ENCODE data around the gene CIITA. TPM values are rescaled to one million over a fixed set of nuclear protein-coding genes. Genes with fewer than 3 reads are reported as not detected.

CIITA gene
- total and polyA plus RNA-seq, 10 of the 15 experiments (the other 5 are each of a cell fraction or from before 2014, with no cell fraction given): 11.5 to 145 (median 49.7) TPM

GRCh38 chr16:10833271-10833670, 43.7 kb upstream of the CIITA start:
- Histone ChIP-seq H3K4me2 (ENCODE audit: control insufficient read depth, insufficient read depth) (peak overlapping the region; percentile 47; the same call in 1 of the 2 replicates), H2AFZ (ENCODE audit: control insufficient read depth, low read depth, low read length) (no peak overlapping the region), H3K79me2 (ENCODE audit: control insufficient read depth, insufficient read depth, low read length) (no peaks in the 10 kb centered on the region), H3K9ac (ENCODE audit: control insufficient read depth, insufficient read depth, low read length) (no peak overlapping the region), H3K4me1 (ENCODE audit: control insufficient read depth, insufficient read depth, low read length) (peaks cover 55% of the 10 kb centered on the region), H3K27ac (ENCODE audit: control insufficient read depth, insufficient read depth) (peak overlapping the region; percentile 51), H3K36me3 (ENCODE audit: control insufficient read depth in 2 of 2, insufficient read depth in 2 of 2, low read length in 1 of 2) (no peaks in the 10 kb centered on the region), H4K20me1 (ENCODE audit: control insufficient read depth, insufficient read depth) (no peaks in the 10 kb centered on the region), H3K9me3 (replicated peaks; ENCODE audit: control insufficient read depth, insufficient read depth, low read length) (peaks cover 5% of the 10 kb centered on the region), H3K27me3 (replicated peaks in 1 of 2; ENCODE audit: control insufficient read depth in 2 of 2, insufficient read depth in 2 of 2, low read length in 1 of 2) (no peaks in the 10 kb centered on the region), H3K4me3 (no peak overlapping the region)
- DNase-seq (ENCODE audit: low read depth, low spot score): peak; percentile 31
- no TSS peak for BruUV-seq (replicated peaks)
- no peak for FAIRE-seq
- ChIA-PET SMC1A (ENCODE audit: uncharacterized antibody, unreplicated experiment) (interaction anchor here (0.5 to 8.3 kb wide), 17 partner anchors 10 to 95 kb away, joined by 3 to 75 read pairs (median 5); partner anchors contain the start of gene CIITA), RAD21 (ENCODE audit: unreplicated experiment) (interaction anchor here (0.8 to 5.3 kb wide), 18 partner anchors 10 to 94 kb away, joined by 3 to 39 read pairs (median 4); partner anchors contain the start of genes CIITA and NUBP1), CTCF (interaction anchor here (0.8 to 2.1 kb wide), 11 partner anchors 10 to 96 kb away, joined by 3 to 8 read pairs (median 4); no protein-coding TSS in a partner anchor), POLR2A (interaction anchor here (0.6 to 3.6 kb wide), 14 partner anchors 9 to 93 kb away, joined by 3 to 25 read pairs (median 4); partner anchors contain the start of gene CIITA)
- intact Hi-C loops (cut with micrococcal nuclease; ENCODE audit: unreplicated experiment): loop anchor here (2.0 to 10.0 kb wide), 2 partner anchors 58 to 82 kb away; no protein-coding TSS in a partner anchor
- peak in 1 of 2 experiments; percentile 20; a peak in 1 of 4 replicates for TF ChIP-seq BHLHE40 (IDR thresholded peaks at IDR 0.05; ENCODE audit: borderline replicate concordance in 1 of 2, low read depth in 2 of 2, low read length in 1 of 2)
- peak in 1 of 2 experiments; percentile 66; a peak in 3 of 4 replicates for TF ChIP-seq IKZF2 (IDR thresholded peaks at IDR 0.05)
- 0 out of 2 replicates have a peak, but pooled peaks have one; percentile 14 for TF ChIP-seq YY1 (IDR thresholded peaks at IDR 0.05; ENCODE audit: low read depth, low read length)
- TF ChIP-seq RELB (IDR thresholded peaks at IDR 0.05; ENCODE audit: low read depth): peak; percentile 59; the same call in 1 of the 2 replicates
- no peak for TF ChIP-seq CBX3 (IDR thresholded peaks at IDR 0.05; ENCODE audit: borderline replicate concordance, low read depth)
- peak; percentile 77 for TF ChIP-seq RUNX3 (IDR thresholded peaks at IDR 0.05; ENCODE audit: low read length)
- no peak for TF ChIP-seq JUNB (IDR thresholded peaks at IDR 0.05)
- peak; percentile 25; the same call in 1 of the 2 replicates for TF ChIP-seq IKZF1 (conservative IDR thresholded peaks at IDR 0.05)
- TF ChIP-seq ZNF687 (IDR thresholded peaks at IDR 0.05): peak; percentile 71
- ATAC-seq: peak; percentile 58
- in situ Hi-C loops (cut with MboI): no loop called here
- 40% methylated on average over 5 of the region's 5 CpGs for WGBS (ENCODE audit: insufficient coverage, insufficient replicate concordance, low lambda C conversion rate, missing lambda C conversion rate)
